Measurements from ENCODE around the gene LIFR.

Gene LIFR

DNA sequence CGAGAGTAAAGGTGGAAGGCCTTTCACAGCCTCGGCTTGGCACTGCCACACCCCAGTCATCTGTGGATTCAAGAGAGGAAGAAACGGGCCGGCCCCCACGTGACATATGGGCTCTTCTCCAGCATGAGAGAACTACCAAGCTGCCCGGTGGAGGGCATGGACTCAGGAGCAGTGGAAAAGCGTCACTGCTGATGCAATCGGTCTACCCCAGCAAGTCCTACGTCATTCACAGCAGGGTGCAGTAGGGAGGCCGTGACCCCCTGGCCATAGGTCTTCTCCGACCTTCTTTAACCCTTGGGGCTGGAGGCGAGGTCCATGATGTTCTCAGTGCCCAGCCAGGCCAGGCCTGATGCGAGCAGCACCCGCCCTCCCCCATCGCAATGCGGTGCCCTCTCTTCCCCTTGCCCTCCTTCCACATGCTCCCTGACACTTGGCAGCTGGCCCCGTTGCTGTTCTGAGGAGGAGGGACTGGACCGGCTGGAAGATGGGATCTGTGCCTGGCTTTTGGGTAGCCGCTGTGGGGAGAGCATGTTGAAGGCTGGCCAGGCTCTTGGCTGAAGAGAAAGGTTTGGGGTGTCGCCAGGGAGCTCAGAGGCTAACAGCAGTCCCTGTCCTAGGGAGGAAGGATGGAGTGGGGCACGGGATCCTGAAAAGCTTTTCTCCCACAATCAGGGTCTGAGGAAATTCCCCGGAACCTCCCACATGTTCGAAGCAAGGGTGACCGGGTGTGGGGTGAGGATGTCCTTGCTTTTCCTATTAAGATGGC, 89.8 kb downstream of the LIFR start:
- no peak overlapping the region for H3K4me3 ChIP-seq (ENCODE audit: low read depth, low read length)
- TF ChIP-seq, protein P1, sequence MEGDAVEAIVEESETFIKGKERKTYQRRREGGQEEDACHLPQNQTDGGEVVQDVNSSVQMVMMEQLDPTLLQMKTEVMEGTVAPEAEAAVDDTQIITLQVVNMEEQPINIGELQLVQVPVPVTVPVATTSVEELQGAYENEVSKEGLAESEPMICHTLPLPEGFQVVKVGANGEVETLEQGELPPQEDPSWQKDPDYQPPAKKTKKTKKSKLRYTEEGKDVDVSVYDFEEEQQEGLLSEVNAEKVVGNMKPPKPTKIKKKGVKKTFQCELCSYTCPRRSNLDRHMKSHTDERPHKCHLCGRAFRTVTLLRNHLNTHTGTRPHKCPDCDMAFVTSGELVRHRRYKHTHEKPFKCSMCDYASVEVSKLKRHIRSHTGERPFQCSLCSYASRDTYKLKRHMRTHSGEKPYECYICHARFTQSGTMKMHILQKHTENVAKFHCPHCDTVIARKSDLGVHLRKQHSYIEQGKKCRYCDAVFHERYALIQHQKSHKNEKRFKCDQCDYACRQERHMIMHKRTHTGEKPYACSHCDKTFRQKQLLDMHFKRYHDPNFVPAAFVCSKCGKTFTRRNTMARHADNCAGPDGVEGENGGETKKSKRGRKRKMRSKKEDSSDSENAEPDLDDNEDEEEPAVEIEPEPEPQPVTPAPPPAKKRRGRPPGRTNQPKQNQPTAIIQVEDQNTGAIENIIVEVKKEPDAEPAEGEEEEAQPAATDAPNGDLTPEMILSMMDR (IDR thresholded peaks at IDR 0.05; ENCODE audit: low read depth, low read length): no peak

DNA sequence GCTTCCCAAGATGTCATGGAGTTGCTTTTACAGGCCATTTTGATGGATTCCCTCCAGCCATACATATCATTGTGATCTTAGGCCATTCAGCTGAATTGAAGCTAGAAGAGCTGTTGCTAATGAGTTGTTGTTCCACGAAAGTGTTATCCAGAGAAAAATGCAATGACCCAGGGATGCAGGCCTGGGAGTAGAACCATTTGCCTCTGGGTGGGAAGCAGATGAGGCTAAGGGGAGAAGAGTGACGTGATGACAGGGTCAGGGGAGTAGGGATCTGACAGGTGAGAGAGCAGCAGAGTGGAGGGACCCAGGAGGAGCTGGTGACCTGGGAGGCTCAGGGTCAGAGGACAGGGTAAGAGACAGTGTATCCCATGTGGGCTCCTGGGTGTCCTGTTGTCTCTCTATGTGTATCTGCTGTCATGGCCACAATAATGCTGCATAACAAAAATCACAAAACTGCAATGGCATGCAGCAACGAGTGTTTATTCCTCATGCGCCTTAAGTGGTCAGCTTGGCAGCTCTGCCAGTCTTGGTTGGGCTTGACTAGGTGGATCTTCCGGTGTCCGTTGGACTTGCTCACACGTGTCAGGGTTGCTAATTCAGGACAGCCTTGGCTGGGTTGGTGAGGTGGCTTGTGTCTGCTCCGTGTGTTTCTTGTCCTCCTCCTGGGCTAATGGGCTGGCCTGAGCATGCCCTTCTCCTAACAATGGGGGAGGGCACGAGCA, 90.6 kb downstream of the LIFR start:
- TF ChIP-seq, protein P1 (IDR thresholded peaks at IDR 0.05; ENCODE audit: low read depth, low read length): no peak
- H3K4me3 ChIP-seq (ENCODE audit: low read depth, low read length): no peak overlapping the region

DNA sequence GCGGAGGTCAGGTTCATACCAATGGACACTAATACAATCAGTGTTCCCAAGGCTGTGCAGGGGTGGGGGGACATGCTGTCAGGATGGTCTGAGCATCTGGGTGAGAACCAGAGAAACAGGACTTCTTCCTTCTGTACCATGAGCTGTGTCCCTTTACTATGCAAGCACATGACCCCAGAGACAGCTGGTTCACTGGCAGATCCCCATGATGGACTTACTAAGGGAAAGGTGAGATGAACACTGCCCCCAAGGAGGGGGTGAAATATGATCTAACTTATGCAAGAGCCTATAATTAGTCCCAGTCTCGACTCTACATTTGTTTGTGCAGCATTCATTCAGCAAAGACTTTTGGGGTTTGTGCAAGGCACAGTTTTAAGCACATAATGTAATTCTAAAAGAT, 91.4 kb downstream of the LIFR start:
- H3K4me3 ChIP-seq (ENCODE audit: low read depth, low read length): no peak overlapping the region
- TF ChIP-seq, protein P1 (IDR thresholded peaks at IDR 0.05; ENCODE audit: low read depth, low read length): no peak

DNA sequence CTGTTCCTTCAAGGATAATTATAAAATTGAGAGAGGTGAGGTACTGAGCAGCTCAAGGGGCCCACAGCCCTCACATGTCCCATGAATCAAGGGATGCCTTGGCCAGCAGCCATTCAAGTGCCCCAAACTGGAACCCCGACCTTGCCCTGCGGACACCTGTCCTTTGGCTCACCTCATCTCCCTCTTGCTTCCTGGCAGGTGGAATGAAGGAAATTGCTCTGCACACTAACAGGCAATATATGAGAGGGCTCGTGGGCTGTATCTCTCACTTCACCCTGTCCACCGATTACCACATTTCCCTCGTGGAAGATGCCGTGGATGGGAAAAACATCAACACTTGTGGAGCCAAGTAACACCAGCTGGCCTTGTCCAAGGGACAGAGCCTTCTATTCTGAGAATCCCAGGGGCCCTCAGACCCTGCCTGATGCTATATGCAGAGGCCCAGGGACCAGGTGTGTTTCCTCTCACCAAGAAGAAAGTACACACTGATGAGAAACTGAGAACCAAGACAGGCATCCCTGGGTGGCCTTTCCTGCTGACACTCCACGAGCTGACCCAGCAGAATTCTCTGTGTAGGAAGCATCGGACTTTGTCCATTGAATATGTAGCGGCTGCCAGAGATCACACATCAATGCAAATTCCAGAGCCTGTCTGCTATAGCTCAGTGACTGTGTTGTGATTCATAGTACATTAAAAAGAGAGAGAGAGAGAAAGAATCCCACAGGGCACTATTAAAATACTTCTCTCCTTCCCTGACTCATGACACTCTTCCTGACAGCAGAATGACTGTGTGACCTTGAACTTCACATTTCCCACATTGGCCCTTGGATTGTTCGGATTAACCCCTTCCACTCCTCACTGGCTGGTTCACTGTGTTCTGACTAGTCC, 92.6 kb downstream of the LIFR start:
- TF ChIP-seq, protein P1 (IDR thresholded peaks at IDR 0.05; ENCODE audit: low read depth, low read length): no peak
- no peak overlapping the region; the same call in 1 of the 2 replicates for H3K4me3 ChIP-seq (ENCODE audit: low read depth, low read length)

DNA sequence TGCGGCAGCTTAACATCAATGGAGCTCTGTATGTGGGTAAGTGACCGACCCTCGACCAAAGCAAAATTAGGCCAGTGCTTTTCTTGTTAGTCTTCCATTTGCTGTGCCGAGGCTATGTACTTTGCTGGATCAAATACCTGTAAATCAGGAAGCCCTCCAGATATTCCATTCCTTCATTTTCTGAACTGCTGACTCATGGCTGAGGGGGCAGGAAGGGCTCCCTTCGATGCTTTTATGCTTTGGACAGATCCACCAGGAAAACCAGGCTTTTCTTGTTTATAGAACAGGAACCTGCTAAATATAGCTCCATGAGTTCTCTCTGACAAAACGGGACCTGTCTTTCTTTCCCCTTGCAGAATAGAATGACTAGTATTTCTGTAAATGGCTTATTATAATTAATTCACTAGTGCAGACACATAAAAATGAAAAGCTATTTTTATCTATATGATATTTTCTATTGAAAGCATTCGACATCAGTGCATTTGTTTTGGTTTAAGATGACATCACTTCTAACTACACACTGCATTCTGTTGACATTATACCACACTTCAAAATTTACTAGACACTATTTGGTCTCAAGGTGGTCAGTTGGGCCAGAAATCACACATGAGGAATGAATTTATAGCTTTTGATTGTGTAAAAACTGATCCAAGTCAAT, 93.3 kb downstream of the LIFR start:
- no peak overlapping the region for H3K4me3 ChIP-seq (ENCODE audit: low read depth, low read length)
- TF ChIP-seq, protein P1 (IDR thresholded peaks at IDR 0.05; ENCODE audit: low read depth, low read length): no peak

DNA sequence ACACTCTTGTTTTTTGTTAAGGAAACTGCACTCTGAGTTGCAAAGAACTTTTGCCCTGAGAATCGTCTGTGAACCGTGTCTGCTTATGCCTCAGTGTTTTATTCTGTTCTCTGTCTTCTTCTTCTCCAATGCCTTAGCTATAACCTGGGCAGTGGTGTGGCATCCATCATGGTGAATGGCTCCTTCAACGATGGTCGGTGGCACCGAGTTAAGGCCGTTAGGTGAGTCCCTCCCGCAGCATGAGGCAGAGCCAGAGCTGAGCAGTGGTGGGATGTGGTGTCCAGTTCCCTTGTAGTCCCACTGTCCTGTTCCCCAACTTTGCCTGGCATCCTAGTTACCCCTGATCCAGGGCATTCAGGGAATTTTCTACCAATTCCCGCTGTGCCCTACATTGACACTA, 98.3 kb downstream of the LIFR start:
- no peak overlapping the region for H3K4me3 ChIP-seq (ENCODE audit: low read depth, low read length)
- TF ChIP-seq, protein P1 (IDR thresholded peaks at IDR 0.05; ENCODE audit: low read depth, low read length): no peak

Measured in WI38 (cell line).